ENCODE data around the gene SUN1. TPM values are rescaled to one million over a fixed set of nuclear protein-coding genes. Genes with fewer than 3 reads are reported as not detected.

The SUN1 gene
- total RNA-seq, 1 experiment from 2014 or later, result 109 TPM

GRCh38 chr7:887488-887820, 55.2 kb downstream of the SUN1 start:
- Histone ChIP-seq H3K27me3 (no peaks in the 10 kb centered on the region), H3K9me3 (no peaks in the 10 kb centered on the region), H3K36me3 (peaks cover 7% of the 10 kb centered on the region; the same call in 1 of the 2 replicates), H3K4me3 (no peak overlapping the region)
- DNase-seq, result no peak

GRCh38 chr7:888081-889024, 56.1 kb downstream of the SUN1 start:
- DNase-seq, result no peak
- Histone ChIP-seq H3K36me3 (peaks cover 7% of the 10 kb centered on the region; the same call in 1 of the 2 replicates), H3K27me3 (no peaks in the 10 kb centered on the region), H3K9me3 (no peaks in the 10 kb centered on the region), H3K4me3 (no peak overlapping the region)

GRCh38 chr7:889025-889390, 56.7 kb downstream of the SUN1 start:
- no peaks in the 10 kb centered on the region for H3K9me3 ChIP-seq
- DNase-seq, result no peak
- H3K36me3 ChIP-seq, result peaks cover 7% of the 10 kb centered on the region; the same call in 1 of the 2 replicates
- H3K4me3 ChIP-seq, result no peak overlapping the region
- no peaks in the 10 kb centered on the region for H3K27me3 ChIP-seq

- Histone ChIP-seq H3K4me3 (no peak overlapping the region), H3K27me3 (no peaks in the 10 kb centered on the region), H3K9me3 (no peaks in the 10 kb centered on the region), H3K36me3 (peaks cover 7% of the 10 kb centered on the region; the same call in 1 of the 2 replicates)
- no peak for DNase-seq
Observed at GRCh38 chr7:889391-889790, 57.1 kb downstream of the SUN1 start.

GRCh38 chr7:890868-891267, 58.6 kb downstream of the SUN1 start:
- H3K9me3 ChIP-seq, result no peaks in the 10 kb centered on the region
- H3K4me3 ChIP-seq, result no peak overlapping the region
- H3K27me3 ChIP-seq, result no peaks in the 10 kb centered on the region
- no peak for DNase-seq
- H3K36me3 ChIP-seq, result peaks cover 7% of the 10 kb centered on the region; the same call in 1 of the 2 replicates

- no peaks in the 10 kb centered on the region for H3K27me3 ChIP-seq
- no peak for DNase-seq
- H3K4me3 ChIP-seq, result no peak overlapping the region
- peaks cover 7% of the 10 kb centered on the region; the same call in 1 of the 2 replicates for H3K36me3 ChIP-seq
- H3K9me3 ChIP-seq, result no peaks in the 10 kb centered on the region
Observed at GRCh38 chr7:891291-891690, 59.0 kb downstream of the SUN1 start.

GRCh38 chr7:891805-892204, 59.5 kb downstream of the SUN1 start:
- no peaks in the 10 kb centered on the region for H3K27me3 ChIP-seq
- DNase-seq, result no peak
- no peaks in the 10 kb centered on the region for H3K9me3 ChIP-seq
- no peak overlapping the region for H3K4me3 ChIP-seq
- H3K36me3 ChIP-seq, result peaks cover 7% of the 10 kb centered on the region; the same call in 1 of the 2 replicates

GRCh38 chr7:892648-893593, 60.6 kb downstream of the SUN1 start:
- Histone ChIP-seq H3K36me3 (peaks cover 7% of the 10 kb centered on the region; the same call in 1 of the 2 replicates), H3K9me3 (no peaks in the 10 kb centered on the region), H3K4me3 (no peak overlapping the region), H3K27me3 (no peaks in the 10 kb centered on the region)
- DNase-seq, result no peak

- Histone ChIP-seq H3K36me3 (peaks cover 5% of the 10 kb centered on the region; the same call in 1 of the 2 replicates), H3K4me3 (no peak overlapping the region), H3K9me3 (no peaks in the 10 kb centered on the region), H3K27me3 (no peaks in the 10 kb centered on the region)
- DNase-seq, result no peak
Observed at GRCh38 chr7:893686-894085, 61.4 kb downstream of the SUN1 start.

- no peak for DNase-seq
- Histone ChIP-seq H3K27me3 (no peaks in the 10 kb centered on the region), H3K9me3 (no peaks in the 10 kb centered on the region), H3K36me3 (peaks cover 5% of the 10 kb centered on the region; the same call in 1 of the 2 replicates), H3K4me3 (no peak overlapping the region)
Observed at GRCh38 chr7:894164-894867, 62.0 kb downstream of the SUN1 start.

- Histone ChIP-seq H3K4me3 (no peak overlapping the region), H3K36me3 (peaks cover 5% of the 10 kb centered on the region; the same call in 1 of the 2 replicates), H3K9me3 (no peaks in the 10 kb centered on the region), H3K27me3 (no peaks in the 10 kb centered on the region)
- no peak for DNase-seq
Observed at GRCh38 chr7:894927-895450, 62.7 kb downstream of the SUN1 start.

GRCh38 chr7:895451-896052, 63.3 kb downstream of the SUN1 start:
- no peaks in the 10 kb centered on the region for H3K9me3 ChIP-seq
- H3K36me3 ChIP-seq, result peaks cover 4% of the 10 kb centered on the region; the same call in 1 of the 2 replicates
- no peak overlapping the region for H3K4me3 ChIP-seq
- no peak for DNase-seq
- no peaks in the 10 kb centered on the region for H3K27me3 ChIP-seq

- Histone ChIP-seq H3K4me3 (no peak overlapping the region), H3K9me3 (no peaks in the 10 kb centered on the region), H3K36me3 (no peaks in the 10 kb centered on the region; the same call in 1 of the 2 replicates), H3K27me3 (no peaks in the 10 kb centered on the region)
- DNase-seq, result no peak
Observed at GRCh38 chr7:896346-897075, 64.2 kb downstream of the SUN1 start.

- Histone ChIP-seq H3K36me3 (no peaks in the 10 kb centered on the region; the same call in 1 of the 2 replicates), H3K27me3 (no peaks in the 10 kb centered on the region), H3K9me3 (no peaks in the 10 kb centered on the region), H3K4me3 (no peak overlapping the region)
- no peak for DNase-seq
Observed at GRCh38 chr7:897086-897485, 64.8 kb downstream of the SUN1 start.

- no peak overlapping the region for H3K4me3 ChIP-seq
- DNase-seq, result no peak
- no peaks in the 10 kb centered on the region; the same call in 1 of the 2 replicates for H3K36me3 ChIP-seq
- no peaks in the 10 kb centered on the region for H3K9me3 ChIP-seq
- no peaks in the 10 kb centered on the region for H3K27me3 ChIP-seq
Observed at GRCh38 chr7:897771-898376, 65.6 kb downstream of the SUN1 start.
